A549 (cell line): Measurements from ENCODE around the gene LHX4.
A peak's percentile ranks its signal among the peaks of the same experiment; 100 is the strongest.

Experiments used
- ELK1 ChIP-seq: fragments of 150-350 bp; IDR thresholded peaks from 2 replicates; pipeline ENCODE4 v1.6.1; 2014; ENCODE audit warnings: low read depth, mild to moderate bottlenecking, low read length
- JUN ChIP-seq, 2 experiments: fragments of >200 bp; sonication (Bioruptor Twin); formaldehyde crosslinking; IDR thresholded peaks; 2 replicates in 1 of 2; 3 replicates in 1 of 2; pipeline ENCODE4 v1.6.1; 2016 to 2017
- POLR2A ChIP-seq: IDR thresholded peaks from 2 replicates; pipeline ENCODE4 v1.6.1; 2012; ENCODE audit warnings: mild to moderate bottlenecking, low read length

GRCh38 chr1:180229483-180230415 lies at the start of gene LHX4:
- TF ChIP-seq POLR2A, result peak; percentile 39
- TF ChIP-seq ELK1, result no peak
- TF ChIP-seq JUN (IDR thresholded peaks at IDR 0.05), result 0 out of 5 replicates have a peak, but pooled peaks of 1 of the 2 experiments have one; percentile 39
